Measurements from ENCODE around the gene JUP.

DNA sequence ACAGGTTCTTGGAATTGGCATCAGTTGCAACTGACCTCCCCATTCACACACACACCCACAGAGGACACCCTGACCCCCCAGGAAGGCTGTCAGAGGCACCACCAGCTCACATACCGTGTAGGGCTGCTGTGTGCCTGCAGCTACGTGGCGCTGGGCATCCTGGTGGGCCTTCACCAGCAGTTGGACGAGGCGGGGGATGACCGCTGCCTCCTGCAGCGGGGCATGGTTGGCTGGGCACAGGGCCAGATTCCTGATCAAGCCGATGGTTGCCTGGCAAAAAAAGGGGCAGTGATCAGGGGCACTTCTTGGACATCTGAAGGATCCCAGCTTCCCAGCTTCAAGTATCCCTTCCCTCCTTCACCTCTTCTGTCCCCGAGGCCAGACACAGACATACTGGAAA lies 27.9 kb downstream of the JUP start:
- TF ChIP-seq POLR2AphosphoS5 (IDR thresholded peaks at IDR 0.05) (no peak), POLR2A (IDR thresholded peaks at IDR 0.05) (no peak), EP300 (IDR thresholded peaks at IDR 0.05) (no peak)
- TF ChIP-seq, protein P1, sequence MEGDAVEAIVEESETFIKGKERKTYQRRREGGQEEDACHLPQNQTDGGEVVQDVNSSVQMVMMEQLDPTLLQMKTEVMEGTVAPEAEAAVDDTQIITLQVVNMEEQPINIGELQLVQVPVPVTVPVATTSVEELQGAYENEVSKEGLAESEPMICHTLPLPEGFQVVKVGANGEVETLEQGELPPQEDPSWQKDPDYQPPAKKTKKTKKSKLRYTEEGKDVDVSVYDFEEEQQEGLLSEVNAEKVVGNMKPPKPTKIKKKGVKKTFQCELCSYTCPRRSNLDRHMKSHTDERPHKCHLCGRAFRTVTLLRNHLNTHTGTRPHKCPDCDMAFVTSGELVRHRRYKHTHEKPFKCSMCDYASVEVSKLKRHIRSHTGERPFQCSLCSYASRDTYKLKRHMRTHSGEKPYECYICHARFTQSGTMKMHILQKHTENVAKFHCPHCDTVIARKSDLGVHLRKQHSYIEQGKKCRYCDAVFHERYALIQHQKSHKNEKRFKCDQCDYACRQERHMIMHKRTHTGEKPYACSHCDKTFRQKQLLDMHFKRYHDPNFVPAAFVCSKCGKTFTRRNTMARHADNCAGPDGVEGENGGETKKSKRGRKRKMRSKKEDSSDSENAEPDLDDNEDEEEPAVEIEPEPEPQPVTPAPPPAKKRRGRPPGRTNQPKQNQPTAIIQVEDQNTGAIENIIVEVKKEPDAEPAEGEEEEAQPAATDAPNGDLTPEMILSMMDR (IDR thresholded peaks at IDR 0.05) = no peak
